Measurements from ENCODE around the gene KICS2.
"Not testable (repeated sequence)": the region's sequence is repeated elsewhere in the genome, so short reads cannot be mapped to it uniquely, and the experiment has no call there.

Gene KICS2

GRCh38 chr12:64212119-64212746 lies 9.9 kb downstream of the KICS2 start:
- DNase-seq: no peak

- no peak for DNase-seq
Observed at GRCh38 chr12:64207453-64207852, 14.6 kb downstream of the KICS2 start.

- no peak for DNase-seq
Observed at GRCh38 chr12:64205542-64205941, 16.6 kb downstream of the KICS2 start.

- no peak for DNase-seq
Observed at GRCh38 chr12:64203775-64204174, 18.3 kb downstream of the KICS2 start.

GRCh38 chr12:64203036-64203435 lies 19.1 kb downstream of the KICS2 start:
- no peak for DNase-seq

GRCh38 chr12:64195841-64196240 lies 26.3 kb downstream of the KICS2 start:
- not testable (repeated sequence) for DNase-seq

GRCh38 chr12:64194333-64195149 lies 27.6 kb downstream of the KICS2 start:
- no peak for DNase-seq

GRCh38 chr12:64193931-64194330 lies 28.2 kb downstream of the KICS2 start:
- no peak for DNase-seq

- DNase-seq: no peak
Observed at GRCh38 chr12:64192644-64193444, 29.3 kb downstream of the KICS2 start.

GRCh38 chr12:64190140-64190539 lies 32.0 kb downstream of the KICS2 start:
- no peak for DNase-seq

GRCh38 chr12:64189530-64189929 lies 32.6 kb downstream of the KICS2 start:
- DNase-seq: no peak

- no peak for DNase-seq
Observed at GRCh38 chr12:64187794-64188193, 34.3 kb downstream of the KICS2 start.

GRCh38 chr12:64187370-64187769 lies 34.7 kb downstream of the KICS2 start:
- DNase-seq: no peak

GRCh38 chr12:64186789-64187188 lies 35.3 kb downstream of the KICS2 start:
- DNase-seq: no peak

GRCh38 chr12:64184216-64184615 lies 37.9 kb downstream of the KICS2 start:
- DNase-seq: no peak

- DNase-seq: no peak
Observed at GRCh38 chr12:64181430-64182291, 40.4 kb downstream of the KICS2 start.

GRCh38 chr12:64180951-64181350 lies 41.1 kb downstream of the KICS2 start:
- no peak for DNase-seq

GRCh38 chr12:64178122-64178521 lies 44.0 kb downstream of the KICS2 start:
- no peak for DNase-seq

GRCh38 chr12:64177001-64177400 lies 45.1 kb downstream of the KICS2 start:
- no peak for DNase-seq

- no peak for DNase-seq
Observed at GRCh38 chr12:64175254-64175945, 46.7 kb downstream of the KICS2 start.

- no peak for DNase-seq
Observed at GRCh38 chr12:64173456-64173855, 48.6 kb downstream of the KICS2 start.

Measured in CD4-positive, alpha-beta T cell treated with Interleukin-6 for 4 hours (primary cell).